SH-SY5Y (cell line): ENCODE measurements around the gene RBBP7.

ENCODE experiments used
- GATA2 ChIP-seq: IDR thresholded peaks from 2 replicates; pipeline ENCODE4 v1.6.1; 2011; ENCODE audit warnings: mild to moderate bottlenecking, low read depth, low read length
- GATA3 ChIP-seq: IDR thresholded peaks from 2 replicates; pipeline ENCODE4 v1.6.1; 2011; ENCODE audit warnings: low read depth, mild to moderate bottlenecking, low read length, moderate library complexity

RBBP7 gene

GRCh38 chrX:16870095-16870861 is at the start of gene RBBP7:
TSS of gene RBBP7 (minus strand) at chrX:16870362. CDS start at chrX:16870053, 309 bp downstream.
- TF ChIP-seq GATA2 (no peak), GATA3 (no peak)

GRCh38 chrX:16918979-16919378 is 48.8 kb upstream of the RBBP7 start:
- no peak for TF ChIP-seq GATA3
- TF ChIP-seq GATA2: no peak

GRCh38 chrX:16917120-16917519 is 47.0 kb upstream of the RBBP7 start:
- TF ChIP-seq GATA3 (no peak), GATA2 (no peak)

- no peak for TF ChIP-seq GATA3
- TF ChIP-seq GATA2: no peak
Measured at GRCh38 chrX:16916561-16916960, 46.4 kb upstream of the RBBP7 start.

GRCh38 chrX:16914058-16914457 is 43.9 kb upstream of the RBBP7 start:
- no peak for TF ChIP-seq GATA3

GRCh38 chrX:16910376-16910775 is 40.2 kb upstream of the RBBP7 start:
- TF ChIP-seq GATA3 (no peak), GATA2 (no peak)

GRCh38 chrX:16903274-16904022 is 33.3 kb upstream of the RBBP7 start:
- TF ChIP-seq GATA3: no peak
- TF ChIP-seq GATA2: no peak

- TF ChIP-seq GATA2: no peak
- TF ChIP-seq GATA3: no peak
Measured at GRCh38 chrX:16897445-16897844, 27.3 kb upstream of the RBBP7 start.

GRCh38 chrX:16892504-16893362 is 22.6 kb upstream of the RBBP7 start:
- TF ChIP-seq GATA2 (no peak), GATA3 (no peak)

GRCh38 chrX:16885628-16886027 is 15.5 kb upstream of the RBBP7 start:
- TF ChIP-seq GATA2 (no peak), GATA3 (no peak)

- TF ChIP-seq GATA2: no peak
- TF ChIP-seq GATA3: no peak
Measured at GRCh38 chrX:16883487-16883804, 13.3 kb upstream of the RBBP7 start.

GRCh38 chrX:16882702-16883486 is 12.7 kb upstream of the RBBP7 start:
- TF ChIP-seq GATA3 (no peak), GATA2 (no peak)

GRCh38 chrX:16882169-16882568 is 12.0 kb upstream of the RBBP7 start:
- TF ChIP-seq GATA3 (no peak), GATA2 (no peak)

GRCh38 chrX:16876696-16877095 is 6.5 kb upstream of the RBBP7 start:
- no peak for TF ChIP-seq GATA2
- no peak for TF ChIP-seq GATA3
